HCT116 (cell line): ENCODE data around the gene STARD8. TPM values are rescaled to one million over a fixed set of nuclear protein-coding genes. Genes with fewer than 3 reads are reported as not detected.
"Not testable (repeated sequence)": the region's sequence is repeated elsewhere in the genome, so short reads cannot be mapped to it uniquely, and the experiment has no call there.

Experiments
- ATAC-seq: fragments of 200-7000 bp; cut with Tn5 transposase; 2 replicates; pipeline ENCODE4 v1.9.1; 2020; ENCODE audit warnings: mild to moderate bottlenecking, moderate library complexity
- BruUV-seq: library from RNA; stranded (reverse); fragments of 400-500 nt; replicated peaks from 2 replicates; lab custom pipeline; 2021; lab: Mats Ljungman, UMichigan
- CTCF ChIA-PET: fragments of 300-600 bp; sonication (Branson Sonifier 250); formaldehyde crosslinking; loops from one replicate; lab custom pipeline; 2021; ENCODE audit warnings: antibody characterized with exemption; lab: Charles Lee
- POLR2A ChIA-PET: fragments of 300-600, 350-600 bp; sonication (Branson Sonifier 250); formaldehyde crosslinking; loops from one replicate; lab custom pipeline; 2021; ENCODE audit warnings: antibody characterized with exemption; lab: Charles Lee
- RAD21 ChIA-PET, 2 experiments: fragments of 300-600 bp; sonication (Branson Sonifier 250); formaldehyde crosslinking; loops; one replicate each; lab custom pipeline; 2023; ENCODE audit warnings: low total read pairs in 2 of 2; ENCODE audit not compliant: uncharacterized antibody in 2 of 2, unreplicated experiment in 2 of 2, low non-redundant PET in 1 of 2; lab: Charles Lee
- DNase-seq: peaks from one replicate; pipeline ENCODE4 v3.0.0-alpha.2; 2010; ENCODE audit warnings: low read depth, low spot score
- H2AFZ ChIP-seq: fragments of 200-600 bp; shearing (Covaris generic), sonication (generic); 2 replicates; pipeline ENCODE4 v1.6.1; 2017; ENCODE audit warnings: low read depth, mixed run types, mixed read lengths, antibody characterized with exemption, low read length; ENCODE audit not compliant: poor library complexity, severe bottlenecking
- H3K27ac ChIP-seq: 2 replicates; pipeline ENCODE4 v1.5.1; 2012; ENCODE audit warnings: low read depth, low read length
- H3K27me3 ChIP-seq: fragments of 200-600 bp; sonication (generic); 2 replicates; pipeline ENCODE4 v1.6.1; 2016; ENCODE audit warnings: mixed run types, low read length, mixed read lengths; ENCODE audit not compliant: insufficient read depth
- H3K36me3 ChIP-seq, 2 experiments: fragments of 200-500 bp in 1 of 2; fragments of 200-600 bp in 1 of 2; sonication (Bioruptor generic) in 1 of 2; sonication (generic) in 1 of 2; 2 replicates each; pipeline versions ENCODE4 v1.5.1 to v1.6.1; 2014 to 2016; ENCODE audit warnings: low read length in 2 of 2, inconsistent platforms in 1 of 2, mixed read lengths in 1 of 2, mixed run types in 1 of 2; ENCODE audit not compliant: insufficient read depth in 2 of 2, control insufficient read depth in 1 of 2
- H3K4me1 ChIP-seq, 2 experiments: fragments of 200-600 bp in 1 of 2; sonication (generic) in 1 of 2; 2 replicates each; pipeline versions ENCODE4 v1.5.1 to v1.6.1; 2012 to 2017; ENCODE audit warnings: low read length in 2 of 2, inconsistent platforms in 1 of 2, mild to moderate bottlenecking in 1 of 2, mixed read lengths in 1 of 2, mixed run types in 1 of 2, moderate library complexity in 1 of 2; ENCODE audit not compliant: insufficient read depth in 2 of 2, control insufficient read depth in 1 of 2
- H3K4me2 ChIP-seq: fragments of 200-600 bp; sonication (generic); 2 replicates; pipeline ENCODE4 v1.6.1; 2017; ENCODE audit warnings: mixed run types, low read length, mixed read lengths
- H3K4me3 ChIP-seq, 2 experiments: fragments of 200-600 bp in 1 of 2; sonication (generic) in 1 of 2; replicated peaks in 1 of 2; 2 replicates each; pipeline ENCODE4 v1.5.1; 2011 to 2016; ENCODE audit warnings: low read length in 2 of 2, control low read depth in 1 of 2, low read depth in 1 of 2, mild to moderate bottlenecking in 1 of 2, mixed read lengths in 1 of 2, mixed run types in 1 of 2
- H3K79me2 ChIP-seq: fragments of 200-600 bp; sonication (generic); 2 replicates; pipeline ENCODE4 v1.6.1; 2017; ENCODE audit warnings: mild to moderate bottlenecking, mixed run types, low read length, moderate library complexity, mixed read lengths; ENCODE audit not compliant: insufficient read depth
- H3K9ac ChIP-seq: fragments of 200-600 bp; sonication (generic); 2 replicates; pipeline ENCODE4 v1.6.1; 2016; ENCODE audit warnings: low read length, mixed read lengths
- H3K9me2 ChIP-seq: fragments of 200-600 bp; sonication (generic), shearing (Covaris generic); 2 replicates; pipeline ENCODE4 v1.6.1; 2017; ENCODE audit warnings: mixed run types, mild to moderate bottlenecking, moderate library complexity; ENCODE audit not compliant: insufficient read depth
- H3K9me3 ChIP-seq, 2 experiments: fragments of 200-500 bp in 1 of 2; fragments of 200-600 bp in 1 of 2; sonication (Bioruptor generic) in 1 of 2; sonication (generic) in 1 of 2; 2 replicates each; pipeline ENCODE4 v1.6.1; 2014 to 2017; ENCODE audit warnings: low read length in 2 of 2, mixed read lengths in 2 of 2, inconsistent platforms in 1 of 2, low read depth in 1 of 2, mild to moderate bottlenecking in 1 of 2, mixed run types in 1 of 2, moderate library complexity in 1 of 2; ENCODE audit not compliant: control insufficient read depth in 1 of 2, insufficient read depth in 1 of 2
- H4K20me1 ChIP-seq: fragments of 200-600 bp; sonication (generic), shearing (Covaris generic); 2 replicates; pipeline ENCODE4 v1.6.1; 2017; ENCODE audit warnings: mixed run types, mild to moderate bottlenecking, moderate library complexity; ENCODE audit not compliant: insufficient read depth
- CBX3 ChIP-seq: IDR thresholded peaks from 2 replicates; pipeline ENCODE4 v1.6.1; 2012; ENCODE audit warnings: low read depth
- SP1 ChIP-seq: IDR thresholded peaks from 2 replicates; pipeline ENCODE4 v1.6.1; 2012; ENCODE audit warnings: low read depth
- intact Hi-C: fragments of 100-400 bp; cut with micrococcal nuclease; formaldehyde crosslinking; loops from 2 replicates; pipeline ENCODE4 v1.10.0; 2022
- total RNA-seq: library from RNA; stranded (reverse); gene quantifications from one replicate; pipeline ENCODE4 v1.2.1, GENCODE V29; 2021; ENCODE audit not compliant: unreplicated experiment
- TF ChIP-seq, protein P1 (sequence below): IDR thresholded peaks from 2 replicates; pipeline ENCODE4 v1.6.1; 2012; ENCODE audit warnings: low read depth

STARD8 gene
- total RNA-seq, 1 experiment from 2014 or later, result 5.4 TPM

DNA sequence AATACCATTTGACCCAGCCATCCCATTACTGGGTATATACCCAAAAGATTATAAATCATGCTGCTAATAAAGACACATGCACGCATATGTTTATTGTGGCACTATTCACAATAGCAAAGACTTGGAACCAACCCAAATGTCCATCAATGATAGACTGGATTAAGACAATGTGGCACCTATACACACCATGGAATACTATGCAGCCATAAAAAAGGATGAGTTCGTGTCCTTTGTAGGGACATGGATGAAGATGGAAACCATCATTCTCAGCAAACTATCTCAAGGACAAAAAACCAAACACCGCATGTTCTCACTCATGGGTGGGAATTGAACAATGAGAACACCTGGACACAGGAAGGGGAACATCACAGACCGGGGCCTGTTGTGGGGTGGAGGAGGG, 9.0 kb downstream of the STARD8 start:
- ATAC-seq, H3K36me3 ChIP-seq, H2AFZ ChIP-seq, H3K27me3 ChIP-seq, H3K4me2 ChIP-seq, H3K4me1 ChIP-seq, H3K9me2 ChIP-seq, H3K9me3 ChIP-seq, intact Hi-C loops, CTCF ChIA-PET, POLR2A ChIA-PET, H3K9ac ChIP-seq, H4K20me1 ChIP-seq, DNase-seq, H3K79me2 ChIP-seq, H3K27ac ChIP-seq, BruUV-seq, RAD21 ChIA-PET, H3K4me3 ChIP-seq: not testable (repeated sequence)

DNA sequence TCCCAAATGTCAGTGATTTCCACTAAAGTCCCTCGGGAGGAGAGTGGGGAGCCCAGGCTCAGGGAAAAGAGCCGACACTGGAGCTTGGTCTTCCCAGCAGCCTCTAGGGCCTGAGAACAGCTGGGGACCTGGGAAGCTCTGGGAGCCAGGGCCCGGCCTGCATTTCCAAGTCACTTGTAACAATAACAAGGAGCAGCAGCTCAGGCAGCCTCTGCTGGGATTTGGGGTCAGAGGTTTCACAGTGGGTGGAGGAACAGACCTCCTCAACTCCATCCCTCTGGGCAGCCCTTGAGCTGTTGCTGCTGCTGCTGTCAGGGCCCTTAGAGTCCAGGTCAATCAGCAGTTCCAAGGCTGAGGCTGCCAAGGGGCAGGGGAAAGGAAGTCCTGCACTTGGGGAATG, 11.1 kb downstream of the STARD8 start:
- Histone ChIP-seq H3K36me3 (no peaks in the 10 kb centered on the region), H3K27me3 (no peaks in the 10 kb centered on the region), H3K4me3 (no peak overlapping the region), H3K4me1 (no peaks in the 10 kb centered on the region), H4K20me1 (no peaks in the 10 kb centered on the region), H3K9me3 (no peaks in the 10 kb centered on the region), H3K9me2 (no peaks in the 10 kb centered on the region), H3K27ac (no peak overlapping the region), H3K79me2 (no peaks in the 10 kb centered on the region), H2AFZ (no peak overlapping the region), H3K4me2 (no peak overlapping the region), H3K9ac (no peak overlapping the region)
- RAD21 ChIA-PET, result no interaction called here
- no peak for ATAC-seq
- TF ChIP-seq SP1 (no peak), CBX3 (no peak)
- TF ChIP-seq, protein P1, sequence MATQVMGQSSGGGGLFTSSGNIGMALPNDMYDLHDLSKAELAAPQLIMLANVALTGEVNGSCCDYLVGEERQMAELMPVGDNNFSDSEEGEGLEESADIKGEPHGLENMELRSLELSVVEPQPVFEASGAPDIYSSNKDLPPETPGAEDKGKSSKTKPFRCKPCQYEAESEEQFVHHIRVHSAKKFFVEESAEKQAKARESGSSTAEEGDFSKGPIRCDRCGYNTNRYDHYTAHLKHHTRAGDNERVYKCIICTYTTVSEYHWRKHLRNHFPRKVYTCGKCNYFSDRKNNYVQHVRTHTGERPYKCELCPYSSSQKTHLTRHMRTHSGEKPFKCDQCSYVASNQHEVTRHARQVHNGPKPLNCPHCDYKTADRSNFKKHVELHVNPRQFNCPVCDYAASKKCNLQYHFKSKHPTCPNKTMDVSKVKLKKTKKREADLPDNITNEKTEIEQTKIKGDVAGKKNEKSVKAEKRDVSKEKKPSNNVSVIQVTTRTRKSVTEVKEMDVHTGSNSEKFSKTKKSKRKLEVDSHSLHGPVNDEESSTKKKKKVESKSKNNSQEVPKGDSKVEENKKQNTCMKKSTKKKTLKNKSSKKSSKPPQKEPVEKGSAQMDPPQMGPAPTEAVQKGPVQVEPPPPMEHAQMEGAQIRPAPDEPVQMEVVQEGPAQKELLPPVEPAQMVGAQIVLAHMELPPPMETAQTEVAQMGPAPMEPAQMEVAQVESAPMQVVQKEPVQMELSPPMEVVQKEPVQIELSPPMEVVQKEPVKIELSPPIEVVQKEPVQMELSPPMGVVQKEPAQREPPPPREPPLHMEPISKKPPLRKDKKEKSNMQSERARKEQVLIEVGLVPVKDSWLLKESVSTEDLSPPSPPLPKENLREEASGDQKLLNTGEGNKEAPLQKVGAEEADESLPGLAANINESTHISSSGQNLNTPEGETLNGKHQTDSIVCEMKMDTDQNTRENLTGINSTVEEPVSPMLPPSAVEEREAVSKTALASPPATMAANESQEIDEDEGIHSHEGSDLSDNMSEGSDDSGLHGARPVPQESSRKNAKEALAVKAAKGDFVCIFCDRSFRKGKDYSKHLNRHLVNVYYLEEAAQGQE, result no peak
- no peak for DNase-seq
- POLR2A ChIA-PET, result no interaction called here
- CTCF ChIA-PET, result no interaction called here
- BruUV-seq, result no TSS peak
- intact Hi-C loops, result no loop called here
